H1 (cell line): ENCODE data around the gene NRSN1. TPM values are rescaled to one million over a fixed set of nuclear protein-coding genes. Genes with fewer than 3 reads are reported as not detected.

ENCODE experiments used
- polyA plus RNA-seq, 7 experiments: library from polyadenylated mRNA; depleted of rRNA in 3 of 7; stranded (reverse) in 5 of 7; unstranded in 2 of 7; fragments of >200 nt in 5 of 7; fragments of 200-250 nt in 2 of 7; gene quantifications; 1 replicate in 5 of 7; 2 replicates in 1 of 7; 4 replicates in 1 of 7; pipeline versions ENCODE4 v1.2.1 to v1.2.3, GENCODE V29; 2011 to 2013; ENCODE audit warnings: missing spikeins in 2 of 7, mixed read lengths in 2 of 7
- small RNA-seq: library from polyadenylated mRNA; stranded (forward); fragments of <200 nt; extraction: miRNeasy Mini kit (QIAGEN cat#:217004); gene quantifications from one replicate; pipeline ENCODE3, GENCODE V24; 2013; ENCODE audit not compliant: insufficient read depth
- total RNA-seq: library from RNA; stranded (reverse); fragmentation: NEBNext Ultra II Directional; extraction: Animal tissue kit (Norgen Biotek cat#: 25700); gene quantifications from 2 replicates; pipeline ENCODE4 v1.2.1, GENCODE V29; 2021

NRSN1 gene
- total and polyA plus RNA-seq, 2 of the 8 experiments (the other 6 are each of a cell fraction or from before 2014, with no cell fraction given), result 0.15 to 0.78 TPM

Small RNA genes lying within 50 kb of the gene (small RNA-seq; reads per million reads assigned to genes)
- gene RF00218, result not detected

Other genes starting within 250 kb of the NRSN1 start
- 0.15 and 0.23 TPM in 2 replicates for gene DCDC2, start 231.8 kb downstream of the NRSN1 start, total RNA-seq
- 0.03 TPM in 2 replicates for gene DCDC2, start 231.8 kb downstream of the NRSN1 start, polyA plus RNA-seq (2011; rRNA removed)